ENCODE results near the gene KRTAP19-3.

DNA sequence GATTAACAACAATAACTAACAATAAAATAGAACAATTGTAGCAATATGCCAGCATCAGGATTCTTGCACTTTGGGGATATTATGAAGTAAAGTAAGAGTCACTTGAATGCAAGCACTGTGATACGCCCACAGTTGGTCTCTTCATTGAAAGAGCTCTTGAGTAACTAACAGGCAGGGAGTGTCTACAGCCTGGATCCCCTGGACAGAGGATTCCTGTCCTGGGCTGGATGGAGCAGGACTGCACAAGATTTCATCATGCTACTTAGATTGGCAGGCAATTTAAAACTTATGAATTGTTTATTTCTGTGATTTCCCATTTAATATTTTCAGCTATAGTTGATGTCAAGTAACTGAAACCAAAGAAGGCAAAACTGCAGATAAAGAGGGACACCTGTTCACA, 23.9 kb upstream of the KRTAP19-3 start:
- TF ChIP-seq, protein P1, sequence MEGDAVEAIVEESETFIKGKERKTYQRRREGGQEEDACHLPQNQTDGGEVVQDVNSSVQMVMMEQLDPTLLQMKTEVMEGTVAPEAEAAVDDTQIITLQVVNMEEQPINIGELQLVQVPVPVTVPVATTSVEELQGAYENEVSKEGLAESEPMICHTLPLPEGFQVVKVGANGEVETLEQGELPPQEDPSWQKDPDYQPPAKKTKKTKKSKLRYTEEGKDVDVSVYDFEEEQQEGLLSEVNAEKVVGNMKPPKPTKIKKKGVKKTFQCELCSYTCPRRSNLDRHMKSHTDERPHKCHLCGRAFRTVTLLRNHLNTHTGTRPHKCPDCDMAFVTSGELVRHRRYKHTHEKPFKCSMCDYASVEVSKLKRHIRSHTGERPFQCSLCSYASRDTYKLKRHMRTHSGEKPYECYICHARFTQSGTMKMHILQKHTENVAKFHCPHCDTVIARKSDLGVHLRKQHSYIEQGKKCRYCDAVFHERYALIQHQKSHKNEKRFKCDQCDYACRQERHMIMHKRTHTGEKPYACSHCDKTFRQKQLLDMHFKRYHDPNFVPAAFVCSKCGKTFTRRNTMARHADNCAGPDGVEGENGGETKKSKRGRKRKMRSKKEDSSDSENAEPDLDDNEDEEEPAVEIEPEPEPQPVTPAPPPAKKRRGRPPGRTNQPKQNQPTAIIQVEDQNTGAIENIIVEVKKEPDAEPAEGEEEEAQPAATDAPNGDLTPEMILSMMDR (IDR thresholded peaks at IDR 0.05; ENCODE audit: low read depth, low read length, poor library complexity, severe bottlenecking) = no peak
- no peak for TF ChIP-seq EZH2phosphoT487 (IDR thresholded peaks at IDR 0.05; ENCODE audit: borderline replicate concordance, low read length)

All from DOHH2 (cell line).